ENCODE results near the gene TOP3A. TPM values are rescaled to one million over a fixed set of nuclear protein-coding genes. Genes with fewer than 3 reads are reported as not detected.

TOP3A gene
- total and polyA plus RNA-seq, 2 of the 4 experiments (the other 2 are of a cell fraction) = 13.4 to 21.3 TPM

DNA sequence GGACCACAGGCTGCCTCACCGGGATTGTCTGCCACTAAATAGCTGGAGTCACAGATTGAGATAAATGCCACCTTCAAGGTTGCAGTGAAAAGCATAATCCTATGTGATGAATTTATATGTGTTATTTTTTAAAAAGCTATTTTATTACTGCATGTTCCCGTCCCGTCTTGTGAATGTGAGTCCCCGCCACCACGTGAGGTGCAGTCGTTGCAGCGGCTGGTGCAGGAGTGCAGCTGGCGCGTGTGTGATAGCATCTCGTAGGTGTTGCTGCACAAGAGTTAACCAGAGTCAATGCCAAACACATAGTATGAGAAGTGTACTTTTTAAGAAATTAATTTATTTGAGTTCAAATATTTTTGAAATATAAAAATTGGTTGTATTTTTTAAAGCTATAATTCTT lies 12.8 kb upstream of the TOP3A start:
- 92% methylated on average over 8 of the region's 10 CpGs; no CpG with 5 or more reads in 1 of the 2 experiments for WGBS, 2 experiments (ENCODE audit: extremely low coverage in 2 of 2, insufficient read length in 1 of 2)
- dilution Hi-C loops (cut with HindIII; ENCODE audit: low sequenced_read_pairs, unreplicated experiment) = no loop called here
- POLR2A ChIA-PET (ENCODE audit: unreplicated experiment) = no interaction called here

More for the DNA sequence above, 12.8 kb upstream of the TOP3A start:
- Histone ChIP-seq H3K18ac (ENCODE audit: low read depth, low read length) (no peak overlapping the region), H3K4ac (ENCODE audit: low read depth, low read length) (no peak overlapping the region), H3K4me2 (ENCODE audit: low read depth, low read length) (no peak overlapping the region), H2AFZ (replicated peaks; ENCODE audit: low read length, poor library complexity) (no peak overlapping the region), H3K23ac (ENCODE audit: low read depth, low read length) (no peak overlapping the region), H3K14ac (replicated peaks; ENCODE audit: low read depth, low read length) (no peak overlapping the region), H3K9me3 (ENCODE audit: control insufficient read depth, insufficient read depth, low read length) (no peaks in the 10 kb centered on the region), H2BK5ac (ENCODE audit: low read depth, low read length, poor library complexity, severe bottlenecking) (no peak overlapping the region), H3K27ac (ENCODE audit: insufficient read depth, low read length) (no peak overlapping the region), H2AK5ac (ENCODE audit: low read depth, low read length) (no peak overlapping the region), H2BK15ac (ENCODE audit: low read depth, low read length) (no peak overlapping the region), H3K9me1 (ENCODE audit: insufficient read depth, low read length) (peaks cover under 1% of the 10 kb centered on the region; the same call in 1 of the 2 replicates), H3K27me3 (ENCODE audit: control insufficient read depth, insufficient read depth, low read length) (no peaks in the 10 kb centered on the region), H3K79me1 (ENCODE audit: low read depth in 1 of 2, low read length in 2 of 2) (peaks cover 14 to 22% of the 10 kb centered on the region in 2 experiments), H4K5ac (ENCODE audit: low read depth, low read length) (no peak overlapping the region), H4K20me1 (ENCODE audit: insufficient read depth, low read length) (peaks cover 16% of the 10 kb centered on the region), H3K36me3 (ENCODE audit: control insufficient read depth, insufficient read depth, low read length) (peaks cover 39% of the 10 kb centered on the region), H2AK9ac (replicated peaks; ENCODE audit: low read depth, low read length, poor library complexity) (no peak overlapping the region), H4K8ac (ENCODE audit: low read depth in 2 of 2, low read length in 2 of 2) (no peak overlapping the region), H2BK120ac (ENCODE audit: low read depth, low read length) (no peak overlapping the region), H2BK20ac (ENCODE audit: low read depth, low read length) (no peak overlapping the region), H4K91ac (ENCODE audit: insufficient read depth, low read depth, low read length) (no peak overlapping the region), H3K4me1 (ENCODE audit: control insufficient read depth, insufficient read depth, low read length) (no peaks in the 10 kb centered on the region), H3K56ac (ENCODE audit: extremely low read depth, insufficient read depth, low read length) (no peak overlapping the region), H3K9ac (ENCODE audit: low read depth, low read length) (no peak overlapping the region), H3K4me3 (ENCODE audit: insufficient read depth, low read depth, low read length) (no peak overlapping the region)
- no TSS peak for BruUV-seq (replicated peaks)
- TF ChIP-seq RCOR1 (IDR thresholded peaks at IDR 0.05; ENCODE audit: insufficient replicate concordance, low read length) (no peak), MAZ (IDR thresholded peaks at IDR 0.05; ENCODE audit: borderline replicate concordance, low read depth, low read length) (no peak), BHLHE40 (IDR thresholded peaks at IDR 0.05; ENCODE audit: low read depth, low read length) (no peak), MAFK (IDR thresholded peaks at IDR 0.05; ENCODE audit: low read depth, low read length) (no peak), CEBPB (IDR thresholded peaks at IDR 0.05; ENCODE audit: low read depth, low read length) (no peak), RAD21 (IDR thresholded peaks at IDR 0.05; ENCODE audit: low read length) (no peak), CHD1 (IDR thresholded peaks at IDR 0.05; ENCODE audit: low read depth, low read length) (no peak), FOS (IDR thresholded peaks at IDR 0.05; ENCODE audit: low read depth, low read length) (no peak), SMC3 (IDR thresholded peaks at IDR 0.05; ENCODE audit: low read depth, low read length) (no peak), ELK1 (IDR thresholded peaks at IDR 0.05; ENCODE audit: borderline replicate concordance, low read depth, low read length) (no peak), NFE2L2 (IDR thresholded peaks at IDR 0.05; ENCODE audit: low read depth, low read length) (no peak), POLR2A (IDR thresholded peaks at IDR 0.05; ENCODE audit: low read depth, low read length) (no peak), RFX5 (IDR thresholded peaks at IDR 0.05; ENCODE audit: low read depth, low read length) (no peak), CTCF (conservative IDR thresholded peaks at IDR 0.05; ENCODE audit: low read depth, low read length) (no peak), MXI1 (IDR thresholded peaks at IDR 0.05; ENCODE audit: borderline replicate concordance, low read depth, low read length) (no peak)
- TF ChIP-seq, protein P1, sequence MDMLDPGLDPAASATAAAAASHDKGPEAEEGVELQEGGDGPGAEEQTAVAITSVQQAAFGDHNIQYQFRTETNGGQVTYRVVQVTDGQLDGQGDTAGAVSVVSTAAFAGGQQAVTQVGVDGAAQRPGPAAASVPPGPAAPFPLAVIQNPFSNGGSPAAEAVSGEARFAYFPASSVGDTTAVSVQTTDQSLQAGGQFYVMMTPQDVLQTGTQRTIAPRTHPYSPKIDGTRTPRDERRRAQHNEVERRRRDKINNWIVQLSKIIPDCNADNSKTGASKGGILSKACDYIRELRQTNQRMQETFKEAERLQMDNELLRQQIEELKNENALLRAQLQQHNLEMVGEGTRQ (IDR thresholded peaks at IDR 0.05; ENCODE audit: low read depth, low read length) = no peak
- no peak for ATAC-seq (ENCODE audit: low read depth)
- in situ Hi-C loops (cut with MboI; ENCODE audit: low sequenced_read_pairs) (no loop called here), intact Hi-C loops (cut with micrococcal nuclease) (no loop called here)
- no peak for DNase-seq
- CTCF ChIA-PET = interaction anchor here (0.6 kb wide), 1 partner anchor 120 kb away, joined by 5 read pairs; no protein-coding TSS in a partner anchor

Data from IMR-90 (cell line).